Kidney tubule cell (primary cell): ENCODE data around the gene PLEKHM1.
"Not testable (repeated sequence)": the region's sequence is repeated elsewhere in the genome, so short reads cannot be mapped to it uniquely, and the experiment has no call there.

Source experiments
- DNase-seq: peaks from one replicate; pipeline ENCODE4 v3.0.0-alpha.2; 2018; ENCODE audit warnings: low spot score

Gene PLEKHM1

DNA sequence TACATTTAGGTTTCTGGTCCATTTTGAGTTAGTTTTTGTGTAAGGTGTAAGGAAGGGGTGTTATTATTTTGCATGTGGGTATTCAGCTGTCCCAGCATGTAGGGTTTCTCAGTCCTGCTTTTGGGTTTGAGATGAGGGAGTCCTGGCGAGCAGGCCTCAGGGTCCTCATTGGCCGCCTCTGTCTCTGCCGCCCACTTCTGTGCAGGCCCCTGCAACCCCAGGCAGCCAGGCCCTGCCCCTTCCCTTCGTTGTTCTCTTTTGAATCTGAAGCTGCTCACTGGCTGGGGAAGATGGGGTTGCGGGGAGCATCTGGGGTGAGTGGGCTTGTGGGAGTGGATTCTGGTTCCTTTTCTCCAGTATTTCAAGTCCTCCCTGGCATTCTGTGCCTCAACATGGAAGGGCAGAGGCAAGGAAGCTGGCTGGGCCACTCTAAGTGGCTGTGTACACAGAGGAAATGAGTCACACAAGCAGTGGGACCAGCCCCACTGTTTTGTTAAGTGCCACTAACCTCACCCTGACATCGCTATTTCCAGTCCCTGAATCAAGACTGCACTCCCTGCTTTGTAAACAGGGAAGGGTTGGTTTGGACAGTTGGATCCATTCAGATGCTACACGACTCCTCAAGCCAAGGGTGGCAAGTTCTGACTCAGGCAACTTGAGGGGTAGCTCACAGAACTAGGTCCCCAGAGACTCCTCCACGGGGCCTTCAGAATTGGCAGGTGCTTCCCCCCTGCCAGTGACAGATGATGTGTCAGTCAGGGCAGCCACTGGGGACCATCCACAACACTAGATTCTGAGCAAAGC is 28.8 kb downstream of the PLEKHM1 start:
- DNase-seq = peak; percentile 71

DNA sequence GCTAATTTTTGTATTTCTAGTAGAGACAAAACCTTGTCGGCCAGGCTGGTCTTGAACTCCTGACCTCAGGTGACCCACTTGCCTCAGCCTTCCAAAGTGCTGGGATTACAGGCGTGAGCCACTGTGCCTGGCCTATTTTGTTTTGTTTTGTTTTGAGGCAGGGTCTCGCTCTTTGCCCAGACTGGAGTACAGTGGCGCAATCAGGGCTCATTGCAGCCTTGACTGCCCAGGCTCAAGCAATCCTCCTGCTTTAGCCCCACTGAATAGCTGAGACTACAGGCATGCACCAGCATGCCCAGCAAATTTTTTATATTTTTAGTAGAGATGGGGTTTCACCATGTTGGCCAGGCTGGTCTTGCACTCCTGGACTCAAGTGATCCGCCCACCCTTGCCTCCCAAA is 30.1 kb downstream of the PLEKHM1 start:
- DNase-seq = not testable (repeated sequence)

DNA sequence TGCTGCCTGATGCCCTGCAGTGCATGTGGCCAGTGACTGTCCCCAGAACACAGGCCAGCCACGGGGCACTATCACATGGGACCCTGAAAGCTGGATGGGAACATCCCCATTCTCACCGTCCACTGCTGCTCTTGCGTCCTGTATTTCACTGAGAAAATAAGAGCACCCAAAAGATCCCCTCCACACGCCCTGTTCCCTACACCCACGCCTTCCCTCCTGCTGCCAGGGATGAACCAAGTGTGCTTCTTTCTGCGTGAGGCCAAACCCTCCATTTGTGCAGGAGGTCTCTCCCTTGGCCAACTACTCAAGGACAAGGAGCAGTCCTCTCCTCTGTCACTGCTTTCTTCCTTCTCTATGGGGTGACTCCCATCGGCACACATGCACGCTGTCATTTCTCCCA is 36.2 kb downstream of the PLEKHM1 start:
- DNase-seq = not testable (repeated sequence)

DNA sequence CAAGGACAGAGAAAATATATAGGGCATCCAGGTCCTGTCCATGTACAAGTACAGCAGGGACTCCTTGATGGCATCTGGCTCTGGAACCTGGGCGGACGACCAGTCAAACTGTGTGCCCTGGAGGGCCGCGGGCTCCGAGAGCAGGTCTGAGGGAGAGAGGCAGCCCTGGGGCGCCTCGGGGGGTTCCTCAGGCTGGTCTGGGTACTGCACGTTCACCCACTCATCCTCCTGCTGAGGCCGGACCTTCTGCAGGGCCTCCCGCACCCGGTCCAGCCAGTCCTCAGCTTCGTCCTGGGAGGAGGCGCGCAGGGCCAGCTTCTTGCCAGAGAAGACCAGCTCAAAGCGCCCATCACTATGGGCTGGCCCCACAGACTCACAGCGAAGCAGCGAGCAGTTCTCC is 36.8 kb downstream of the PLEKHM1 start:
- not testable (repeated sequence) for DNase-seq

DNA sequence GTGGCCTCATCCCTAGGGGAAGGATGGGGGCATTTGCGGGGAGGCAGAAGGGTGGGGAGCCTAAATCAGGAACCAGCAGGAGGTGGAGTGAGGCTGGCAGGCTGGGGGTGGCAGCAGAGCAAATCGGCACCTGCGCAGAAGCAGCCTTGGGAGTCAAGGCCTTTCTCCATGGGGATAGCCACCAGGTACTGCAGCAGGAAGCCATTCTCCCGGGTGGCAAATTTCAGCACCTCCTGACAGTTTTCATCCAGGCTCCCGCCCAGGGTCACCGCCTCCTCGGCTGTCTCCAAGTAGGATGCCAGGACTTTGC is 37.3 kb downstream of the PLEKHM1 start:
- not testable (repeated sequence) for DNase-seq

DNA sequence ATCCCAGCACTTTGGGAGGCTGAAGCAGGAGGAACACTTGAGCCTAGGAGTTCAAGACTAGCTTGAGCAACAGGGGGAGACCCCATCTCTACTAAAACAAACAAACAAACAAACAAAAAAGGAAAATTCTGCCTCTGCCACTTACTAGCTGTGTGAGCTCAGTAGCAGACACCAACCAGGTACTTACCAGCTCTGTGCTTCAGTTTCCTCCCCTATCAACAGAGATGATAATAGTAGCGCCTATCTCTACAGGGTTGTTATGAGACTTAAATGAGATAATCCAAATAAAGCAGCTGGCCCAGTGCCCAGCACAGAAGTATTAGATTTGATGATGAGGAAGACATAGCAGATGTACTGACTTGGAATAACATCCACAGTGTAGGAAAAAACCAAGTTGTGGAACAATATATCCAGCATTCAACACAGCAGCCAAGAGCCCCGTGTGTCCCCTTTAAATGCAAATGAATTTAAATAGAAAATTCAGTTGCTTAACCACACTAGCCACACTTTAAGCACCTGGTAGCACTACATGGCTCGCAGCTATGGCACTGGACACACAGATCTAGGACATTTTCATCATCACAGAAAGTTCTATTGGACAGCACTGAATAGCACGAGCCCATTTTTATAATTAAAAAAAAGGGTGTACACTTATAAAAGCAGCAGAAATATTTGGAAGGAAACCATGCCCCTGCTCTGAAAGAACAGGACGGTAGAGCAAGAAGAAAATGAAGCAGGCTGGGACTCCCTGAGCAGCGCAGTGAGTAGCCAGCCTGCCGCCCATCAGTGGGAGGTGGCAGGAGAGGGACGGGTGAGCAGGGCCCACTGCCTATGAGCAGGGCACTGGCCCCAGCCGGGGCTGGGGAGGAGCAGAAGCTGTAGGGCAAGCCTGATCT is 37.9 kb downstream of the PLEKHM1 start:
- DNase-seq = not testable (repeated sequence)

DNA sequence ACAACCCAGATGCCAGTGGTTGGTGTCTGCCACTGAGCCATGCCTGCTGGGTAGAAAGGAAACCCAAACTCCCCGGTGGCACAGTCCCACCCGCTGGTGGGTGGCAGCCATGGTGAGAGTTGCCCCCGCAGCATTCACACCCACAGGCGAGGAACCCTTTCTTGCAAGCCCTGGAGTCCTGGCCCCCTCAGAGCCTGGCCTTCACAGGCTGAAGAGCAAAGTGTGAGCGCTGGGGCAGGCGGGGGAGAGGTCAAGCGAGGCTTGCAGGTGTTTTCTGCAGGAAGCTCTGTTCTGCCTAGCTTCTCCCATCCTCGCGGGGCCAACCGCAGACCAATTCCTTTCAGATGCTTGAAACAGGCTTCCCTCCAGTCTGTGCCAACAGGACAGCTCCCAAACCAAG is 38.9 kb downstream of the PLEKHM1 start:
- DNase-seq = not testable (repeated sequence)

DNA sequence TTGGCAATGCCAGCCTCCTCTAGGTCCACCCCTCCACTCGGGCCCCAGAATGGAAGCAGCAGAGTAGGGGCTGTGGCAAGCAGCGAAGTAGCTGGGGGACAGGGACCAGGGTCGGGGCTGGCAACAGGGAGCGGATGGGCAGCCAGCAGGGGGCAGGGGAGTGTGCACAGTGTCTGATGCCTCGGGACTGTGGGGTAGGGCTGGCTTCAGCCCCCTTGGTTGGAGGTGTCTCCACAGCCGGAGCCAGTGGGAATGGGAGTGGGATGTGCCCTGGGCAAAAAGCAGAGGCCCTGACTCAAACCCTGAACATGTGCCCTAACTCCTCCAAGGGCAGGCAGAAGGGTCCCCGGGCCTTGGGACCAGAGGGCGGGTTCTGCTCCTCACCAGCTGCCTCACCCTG is 39.4 kb downstream of the PLEKHM1 start:
- no peak for DNase-seq

DNA sequence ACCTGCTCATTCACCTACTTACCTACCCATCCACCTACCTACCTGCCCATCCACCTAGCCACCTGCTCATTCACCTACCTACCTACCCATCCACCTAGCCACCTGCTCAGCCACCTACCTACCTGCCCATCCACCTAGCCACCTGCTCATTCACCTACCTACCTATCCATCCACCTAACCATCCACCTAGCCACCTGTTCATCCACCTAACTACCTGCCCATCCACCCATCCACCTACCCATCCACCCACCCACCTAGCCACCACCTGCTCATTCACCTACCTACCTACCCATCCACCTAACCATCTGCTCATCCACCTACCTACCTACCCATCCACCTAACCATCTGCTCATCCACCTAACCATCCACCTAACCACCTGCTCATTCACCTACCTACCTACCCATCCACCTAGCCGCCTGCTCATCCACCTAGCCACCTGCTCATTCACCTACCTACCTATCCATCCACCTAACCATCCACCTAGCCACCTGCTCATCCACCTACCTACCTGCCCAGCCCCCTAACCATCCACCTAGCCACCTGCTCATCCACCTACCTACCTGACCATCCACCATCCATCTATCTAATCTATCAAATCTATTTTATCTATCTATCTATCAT is 40.7 kb downstream of the PLEKHM1 start:
- not testable (repeated sequence) for DNase-seq

DNA sequence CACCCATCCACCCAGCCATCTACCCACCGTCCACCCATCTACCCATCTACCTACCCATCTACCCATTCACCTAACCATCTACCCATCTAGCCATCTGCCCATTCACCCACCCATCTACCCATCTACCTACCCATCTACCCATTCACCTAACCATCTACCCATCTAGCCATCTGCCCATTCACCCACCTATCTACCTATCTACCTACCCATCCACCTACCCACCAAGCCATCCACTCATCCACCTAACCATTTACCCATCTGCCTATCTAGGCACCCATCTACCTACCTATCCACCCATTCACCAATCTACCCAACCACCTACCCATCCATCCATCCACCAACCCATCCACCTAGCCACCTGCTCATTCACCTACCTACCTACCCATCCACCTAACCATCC is 41.3 kb downstream of the PLEKHM1 start:
- not testable (repeated sequence) for DNase-seq

DNA sequence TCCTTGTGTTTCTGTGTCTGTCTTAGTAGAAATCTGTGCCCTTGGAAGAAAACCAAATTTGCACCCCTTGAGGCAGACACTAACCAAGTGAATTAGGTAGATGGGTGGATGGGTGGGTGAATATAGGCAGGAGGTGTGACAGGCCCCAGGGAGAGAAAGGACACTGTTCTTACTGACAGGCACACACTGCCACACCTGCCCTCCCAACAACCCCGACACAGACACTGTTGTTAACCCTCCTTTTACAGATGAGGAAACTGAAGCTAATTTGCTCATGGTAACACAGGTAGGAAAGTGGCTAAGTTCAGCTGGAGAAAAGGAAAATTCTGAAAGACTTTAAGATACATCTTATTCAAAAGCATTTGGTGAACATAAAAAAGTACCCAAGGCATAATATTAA is 42.0 kb downstream of the PLEKHM1 start:
- not testable (repeated sequence) for DNase-seq

DNA sequence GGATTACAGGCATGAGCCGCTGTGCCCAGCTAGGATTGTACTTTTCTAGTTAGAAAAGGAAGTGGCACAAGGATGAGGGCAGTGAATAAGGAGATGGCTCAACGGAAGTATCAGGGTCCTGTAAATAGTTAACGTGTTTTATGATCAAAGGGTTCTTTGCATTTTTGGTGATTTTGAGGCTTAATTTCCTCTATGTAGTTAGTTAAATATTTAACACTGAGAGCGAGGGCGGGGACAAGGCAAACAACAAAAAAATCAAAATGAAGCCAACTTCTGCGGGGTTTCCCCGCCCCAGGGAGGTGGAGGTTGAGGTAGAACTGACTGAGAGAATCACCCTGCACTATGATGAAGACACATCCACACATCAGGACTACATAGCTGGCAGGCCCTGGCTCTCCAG is 42.5 kb downstream of the PLEKHM1 start:
- DNase-seq = peak; percentile 79

DNA sequence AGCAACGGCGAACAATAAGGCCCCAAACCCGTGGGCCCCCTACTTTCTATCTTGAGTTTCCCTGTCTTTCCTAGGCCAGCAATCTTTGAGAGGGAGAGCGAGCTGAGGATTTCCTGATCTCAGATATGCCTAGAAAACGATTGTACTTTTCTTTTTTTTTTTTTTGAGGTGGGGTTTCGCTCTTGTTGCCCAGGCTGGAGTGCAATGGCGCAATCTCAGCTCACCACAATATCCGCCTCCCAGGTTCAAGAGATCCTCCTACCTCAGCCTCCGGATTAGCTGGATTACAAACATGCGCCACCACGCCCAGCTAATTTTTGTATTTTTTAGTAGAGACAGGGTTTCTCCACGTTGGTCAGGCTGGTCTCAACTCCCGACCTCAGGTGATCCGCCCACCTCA is 42.9 kb downstream of the PLEKHM1 start:
- DNase-seq = not testable (repeated sequence)

DNA sequence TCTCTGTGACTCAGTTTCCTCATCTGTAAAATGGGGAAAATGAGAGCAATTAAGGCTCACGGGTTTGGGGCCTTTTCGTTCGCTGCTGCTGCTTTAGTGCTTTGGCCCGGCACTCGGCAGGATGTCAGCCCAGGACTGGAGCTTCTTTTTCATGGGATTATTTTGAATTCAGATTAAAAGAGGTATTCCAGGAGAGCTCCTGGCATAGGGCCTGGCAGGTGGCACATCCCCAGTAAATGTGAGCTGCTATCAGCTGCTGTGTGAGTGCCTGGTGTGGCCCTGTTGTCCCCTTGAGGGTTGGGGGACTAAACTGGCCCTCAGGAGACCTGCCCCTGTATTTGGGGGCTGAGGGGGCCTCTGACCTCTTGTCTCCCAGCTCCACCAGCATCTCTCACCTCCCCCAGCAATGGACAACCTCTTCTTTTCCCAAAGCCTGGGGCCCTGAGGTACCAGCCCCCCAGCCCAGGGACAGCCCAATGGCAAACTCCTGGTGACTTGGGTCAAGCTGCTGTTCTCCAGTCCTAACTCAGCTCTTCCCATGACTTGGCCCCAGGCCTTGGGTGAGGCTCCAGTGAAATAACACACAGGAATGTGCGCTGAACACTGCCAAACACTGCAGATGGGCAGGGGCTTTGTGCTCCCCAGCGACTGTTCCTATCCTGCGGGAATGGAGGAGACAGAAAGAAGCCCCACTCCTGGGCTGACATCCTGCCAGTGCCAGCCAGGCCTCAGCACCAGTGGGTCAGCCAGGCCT is 43.5 kb downstream of the PLEKHM1 start:
- DNase-seq = not testable (repeated sequence)

DNA sequence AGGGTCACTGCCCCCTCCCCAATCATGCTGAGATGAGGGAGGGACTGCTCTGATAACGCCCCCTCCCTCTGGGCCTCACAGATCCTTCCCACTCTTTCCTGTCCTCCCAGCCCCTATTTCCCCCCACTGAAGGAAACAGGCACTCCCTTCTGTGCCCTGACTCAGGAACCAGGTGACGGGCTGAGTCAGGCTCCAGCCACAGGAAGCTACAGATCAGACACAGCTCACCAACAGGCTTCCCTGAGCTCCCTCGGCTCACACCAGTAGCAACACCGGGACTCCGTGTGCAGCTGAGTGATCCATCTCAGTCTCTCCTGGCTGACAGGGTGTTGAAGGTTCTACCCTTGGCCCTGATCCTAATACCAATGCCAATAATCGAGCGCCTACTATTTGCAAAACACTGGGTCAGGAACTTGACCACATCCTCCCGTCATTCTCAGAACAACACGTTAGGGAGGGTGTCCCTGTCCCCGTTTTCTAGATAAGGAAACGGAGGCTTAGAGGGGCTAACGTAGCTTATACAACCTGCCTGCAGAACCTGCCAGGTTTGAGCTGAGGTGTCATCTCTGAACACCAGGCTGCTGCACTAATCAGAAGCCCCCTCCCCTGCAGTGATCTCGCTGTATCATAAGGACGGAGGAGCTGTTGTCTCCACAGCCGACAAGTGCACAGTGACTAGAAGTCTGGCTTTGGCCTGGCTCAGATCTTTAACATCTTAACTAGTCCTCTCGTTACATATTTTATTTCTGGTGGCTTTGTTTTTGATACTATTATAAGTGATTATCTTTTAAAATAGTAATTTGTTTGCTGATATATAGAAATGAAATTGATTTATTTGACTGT is 44.4 kb downstream of the PLEKHM1 start:
- DNase-seq = peak; percentile 87

DNA sequence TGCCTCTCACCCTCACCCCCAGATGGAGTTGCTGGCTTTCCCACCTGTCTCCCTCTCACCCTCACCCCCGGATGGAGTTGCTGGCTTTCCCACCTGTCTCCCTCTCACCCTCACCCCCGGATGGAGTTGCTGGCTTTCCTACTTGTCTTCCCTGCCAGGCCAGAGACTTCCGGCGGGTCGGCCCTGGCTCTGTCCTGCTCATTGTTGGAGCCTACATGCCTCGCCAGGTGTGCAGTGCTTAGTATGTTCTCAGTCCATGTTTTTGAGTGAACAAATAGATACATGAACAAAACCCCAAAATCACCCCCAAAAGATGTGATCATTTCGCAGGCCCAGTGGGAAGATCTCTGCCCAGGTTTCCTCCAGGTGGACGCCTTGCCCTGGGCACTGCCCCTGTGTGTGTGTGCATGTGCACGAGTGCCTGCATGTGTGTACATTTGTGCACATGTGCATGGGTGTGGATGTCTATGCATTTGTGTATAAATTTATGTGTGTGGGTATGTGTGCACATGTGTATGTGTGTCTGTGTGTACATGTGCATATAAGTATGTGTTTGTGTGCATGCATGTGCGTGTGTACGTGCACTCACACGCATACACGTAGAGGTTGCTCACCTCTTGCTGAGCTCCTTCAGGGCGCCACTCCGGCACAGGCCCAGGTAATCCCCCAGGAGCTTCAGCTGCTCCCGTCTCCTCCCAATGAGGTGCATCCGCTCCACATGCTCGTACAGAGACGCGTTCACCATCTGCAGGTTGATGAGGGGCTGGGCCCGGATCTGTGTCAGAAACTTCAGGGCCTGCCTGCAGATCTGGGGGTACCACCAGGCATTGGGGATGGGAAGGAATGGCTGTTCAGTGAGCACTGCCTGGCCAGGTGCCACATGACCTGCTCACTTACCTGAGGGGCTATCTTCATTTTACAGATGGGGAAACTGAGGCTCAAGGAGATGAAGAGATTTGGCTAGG is 45.4 kb downstream of the PLEKHM1 start:
- not testable (repeated sequence) for DNase-seq

DNA sequence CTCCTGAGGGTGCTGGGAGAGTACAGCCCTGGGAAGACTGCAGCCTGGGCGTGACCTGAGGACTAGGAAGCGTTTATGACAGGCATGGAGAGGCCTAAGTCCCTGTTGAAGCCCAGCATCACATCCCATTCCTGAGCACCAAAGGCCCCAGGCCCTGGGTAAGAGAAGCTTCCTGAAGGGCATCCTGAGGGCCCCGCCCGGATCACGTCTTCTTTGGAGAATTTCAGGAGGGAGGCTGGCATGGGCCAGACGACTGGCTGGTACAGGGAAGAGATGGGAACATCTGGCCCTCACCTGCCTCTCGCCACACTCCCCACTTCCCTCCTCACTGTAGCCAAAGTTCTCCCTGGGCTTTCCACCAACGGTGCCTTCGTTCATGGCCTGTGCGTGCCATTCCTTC is 46.2 kb downstream of the PLEKHM1 start:
- not testable (repeated sequence) for DNase-seq

DNA sequence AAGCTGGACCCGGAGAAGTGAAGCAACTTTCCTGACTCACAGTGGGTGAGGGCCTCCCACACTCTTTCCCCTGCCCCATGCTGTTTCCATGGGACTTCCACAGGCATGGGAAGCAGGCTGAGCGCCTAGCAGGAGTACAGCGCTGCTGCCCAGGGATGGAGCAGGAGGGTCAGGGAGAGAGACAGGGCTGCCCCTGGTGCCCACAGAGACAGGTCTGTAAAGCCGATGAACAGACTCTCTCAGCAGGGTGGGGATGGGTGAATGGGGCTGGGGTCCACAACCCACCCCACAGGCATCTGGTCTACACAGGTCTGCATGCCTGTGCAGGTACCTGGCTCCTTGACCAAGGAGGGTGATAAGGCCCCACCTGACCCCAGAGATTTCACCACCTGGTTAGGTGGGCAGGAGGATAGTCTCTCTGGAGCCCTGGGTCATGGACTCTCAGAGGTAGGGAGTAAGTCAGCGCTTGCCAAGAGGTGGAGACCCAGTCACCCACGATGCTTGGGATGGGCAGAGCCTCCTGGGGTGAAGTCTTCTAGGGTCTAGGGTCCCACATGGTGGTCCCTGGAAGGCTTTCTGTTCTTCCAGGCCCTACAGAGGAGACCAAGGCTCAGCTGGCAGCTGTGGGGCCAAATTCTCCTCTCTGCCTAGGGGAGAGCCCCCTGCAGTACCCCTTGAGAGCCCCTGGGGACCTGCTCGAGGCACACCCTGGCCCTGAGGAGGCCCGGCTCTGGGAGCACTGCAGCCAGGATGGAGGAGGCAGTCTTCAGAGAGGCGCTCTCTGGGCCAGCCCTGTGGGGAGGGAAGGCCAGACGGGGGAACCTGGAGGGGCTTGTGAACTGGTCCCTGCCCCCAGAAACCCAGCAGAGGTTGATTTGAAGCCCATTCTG is 46.9 kb downstream of the PLEKHM1 start:
- DNase-seq = not testable (repeated sequence)
